GM21717 (cell line): ENCODE results near the gene BRAF.
"Not testable (repeated sequence)": the region's sequence is repeated elsewhere in the genome, so short reads cannot be mapped to it uniquely, and the experiment has no call there.

ENCODE experiments used
- ATAC-seq: cut with Tn5 transposase; IDR thresholded peaks from one replicate; pipeline ENCODE4 v1.9.1; 2021; ENCODE audit warnings: mild to moderate bottlenecking, moderate library complexity; ENCODE audit not compliant: unreplicated experiment

Gene BRAF

DNA sequence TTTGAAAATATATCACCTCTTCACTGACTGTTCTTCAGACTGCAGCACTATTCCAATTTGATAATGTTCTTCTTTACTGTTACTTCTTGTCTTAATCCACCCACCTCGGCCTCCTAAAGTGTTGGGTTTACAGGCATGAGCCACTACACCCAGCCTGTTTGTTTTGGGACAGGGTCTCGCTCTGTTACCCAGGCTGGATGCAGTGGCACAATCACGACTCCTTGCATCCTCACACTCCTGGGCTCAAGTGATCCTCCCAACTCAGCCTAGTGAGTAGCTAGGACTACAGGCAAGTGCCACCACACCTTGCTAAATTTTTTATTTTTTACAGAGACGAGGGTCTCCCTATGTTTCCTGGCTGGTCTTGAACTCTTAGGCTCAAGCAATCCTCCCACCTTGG lies 150.4 kb downstream of the BRAF start:
- ATAC-seq = no peak

DNA sequence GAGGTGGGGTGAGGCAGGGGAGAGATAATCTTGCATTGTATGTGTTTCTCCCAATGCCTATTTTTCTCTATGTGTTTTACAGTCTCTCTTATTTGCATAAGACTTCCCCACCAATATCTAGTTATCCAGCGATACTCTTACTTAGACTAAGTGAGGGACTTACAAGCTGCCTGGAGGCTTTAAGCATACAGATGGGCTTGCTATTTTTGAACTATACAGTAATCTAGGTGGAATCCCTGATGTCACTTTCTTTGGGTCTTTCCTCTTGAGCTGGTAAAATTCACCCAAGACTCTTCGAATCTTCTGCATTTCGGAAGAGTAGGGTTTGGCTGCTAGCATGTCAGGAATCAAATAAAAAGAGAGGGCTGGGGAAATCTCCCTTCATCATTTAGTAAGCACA lies 151.6 kb downstream of the BRAF start:
- no peak for ATAC-seq

GRCh38 chr7:140771826-140772225 lies 152.9 kb downstream of the BRAF start:
- no peak for ATAC-seq

GRCh38 chr7:140769852-140770251 lies 154.9 kb downstream of the BRAF start:
- no peak for ATAC-seq

- ATAC-seq = no peak
Observed at GRCh38 chr7:140767418-140767817, 157.3 kb downstream of the BRAF start.

DNA sequence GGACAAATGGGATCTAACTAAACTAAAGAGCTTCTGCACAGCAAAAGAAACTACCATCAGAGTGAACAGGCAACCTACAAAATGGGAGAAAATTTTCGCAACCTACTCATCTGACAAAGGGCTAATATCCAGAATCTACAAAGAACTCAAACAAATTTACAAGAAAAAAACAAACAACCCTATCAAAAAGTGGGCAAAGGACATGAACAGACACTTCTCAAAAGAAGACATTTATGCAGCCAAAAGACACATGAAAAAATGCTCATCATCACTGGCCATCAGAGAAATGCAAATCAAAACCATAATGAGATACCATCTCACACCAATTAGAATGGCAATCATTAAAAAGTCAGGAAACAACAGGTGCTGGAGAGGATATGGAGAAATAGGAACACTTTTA lies 159.3 kb downstream of the BRAF start:
- ATAC-seq = not testable (repeated sequence)

- ATAC-seq = not testable (repeated sequence)
Observed at GRCh38 chr7:140763166-140763565, 161.6 kb downstream of the BRAF start.

GRCh38 chr7:140761375-140761774 lies 163.4 kb downstream of the BRAF start:
- ATAC-seq = not testable (repeated sequence)

DNA sequence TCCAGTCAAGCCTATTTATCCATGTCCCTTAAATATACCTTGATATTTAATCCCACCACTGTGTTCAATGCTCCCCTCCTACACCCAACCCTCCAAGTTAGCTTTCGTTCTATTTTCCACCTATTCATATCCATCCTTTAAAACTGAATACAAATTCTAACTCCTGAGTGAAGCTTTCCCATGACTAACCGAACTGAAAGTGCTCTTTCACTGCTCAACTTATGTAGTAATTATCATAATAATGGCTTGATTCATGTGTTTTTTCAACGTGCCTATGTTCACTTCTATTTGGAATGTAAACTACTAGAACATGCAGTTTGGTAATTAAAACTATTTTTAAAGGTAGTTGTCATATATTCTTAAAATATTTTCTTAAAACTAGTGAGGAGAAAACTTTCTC lies 170.2 kb downstream of the BRAF start:
- no peak for ATAC-seq

DNA sequence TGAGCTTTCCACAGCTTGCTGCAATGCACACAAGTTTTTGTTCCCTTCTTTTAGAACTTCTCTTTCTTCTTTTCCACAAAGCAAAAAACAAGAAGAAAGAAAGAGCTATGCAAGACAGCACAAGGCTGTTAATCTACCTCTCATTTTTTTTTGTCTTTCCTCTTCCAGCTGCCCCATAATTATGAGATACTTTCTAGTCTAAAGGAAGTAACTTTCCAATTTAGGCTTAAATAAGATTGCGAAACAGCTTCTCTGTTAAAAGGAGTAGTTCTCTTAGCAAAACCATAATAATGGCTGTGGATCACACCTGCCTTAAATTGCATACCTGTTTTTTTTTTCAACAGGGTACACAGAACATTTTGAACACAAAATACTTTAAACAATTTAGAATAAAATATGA lies 172.2 kb downstream of the BRAF start:
- no peak for ATAC-seq

DNA sequence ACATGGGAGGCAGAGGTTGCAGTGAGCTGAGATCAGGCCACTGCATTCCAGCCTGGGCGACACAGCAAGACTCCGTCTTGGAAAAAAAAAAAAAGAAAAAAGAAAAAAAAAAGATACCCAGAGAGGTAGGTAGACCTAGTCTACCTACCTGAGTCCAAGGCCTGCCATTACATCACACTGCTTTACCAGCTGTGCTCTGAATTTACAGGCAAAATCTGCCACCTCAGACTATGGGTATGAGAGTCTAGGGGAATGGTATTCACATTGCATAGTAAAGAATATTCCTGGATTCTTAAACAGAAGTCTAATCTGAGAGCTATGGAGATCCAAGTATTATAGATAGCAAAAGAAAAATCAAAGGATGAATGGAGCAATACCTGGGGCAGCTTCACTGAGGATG lies 178.0 kb downstream of the BRAF start:
- ATAC-seq = no peak

DNA sequence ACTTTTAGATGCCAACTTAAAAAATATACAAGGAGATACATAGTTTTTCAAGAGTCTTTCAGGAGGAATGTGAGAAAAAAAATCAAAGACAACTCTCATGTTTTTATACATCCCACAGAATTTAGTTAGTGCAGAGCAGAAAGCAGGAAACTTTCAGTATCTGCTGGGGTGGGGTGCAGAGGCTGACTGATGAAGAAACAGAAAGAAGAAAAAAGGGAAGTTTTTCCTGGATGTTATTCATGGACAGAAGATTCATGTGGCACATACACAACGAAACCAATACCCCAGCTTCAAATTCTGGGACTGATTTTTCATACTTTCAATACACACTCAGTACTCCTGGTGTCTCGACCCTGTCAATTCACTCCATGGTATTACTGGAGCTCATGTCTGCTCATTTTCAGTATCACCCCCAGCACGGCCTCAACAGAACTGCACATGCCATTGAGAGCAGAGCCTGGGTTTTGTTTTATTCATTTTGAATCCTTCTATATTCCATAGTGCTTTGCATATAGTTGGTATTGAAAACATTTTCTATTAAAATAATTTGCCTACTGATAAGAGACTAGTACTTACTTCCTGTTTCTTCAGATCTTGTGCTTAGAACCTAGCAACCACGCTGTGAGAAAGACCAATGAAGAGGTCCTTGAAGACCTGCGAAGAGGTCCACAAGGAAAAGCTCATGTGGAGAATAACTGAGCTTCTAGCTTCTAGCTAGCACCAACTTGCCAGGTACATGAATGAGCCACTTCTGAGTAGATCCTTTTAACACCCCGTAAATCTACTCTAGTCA lies 179.3 kb downstream of the BRAF start:
- ATAC-seq = no peak

DNA sequence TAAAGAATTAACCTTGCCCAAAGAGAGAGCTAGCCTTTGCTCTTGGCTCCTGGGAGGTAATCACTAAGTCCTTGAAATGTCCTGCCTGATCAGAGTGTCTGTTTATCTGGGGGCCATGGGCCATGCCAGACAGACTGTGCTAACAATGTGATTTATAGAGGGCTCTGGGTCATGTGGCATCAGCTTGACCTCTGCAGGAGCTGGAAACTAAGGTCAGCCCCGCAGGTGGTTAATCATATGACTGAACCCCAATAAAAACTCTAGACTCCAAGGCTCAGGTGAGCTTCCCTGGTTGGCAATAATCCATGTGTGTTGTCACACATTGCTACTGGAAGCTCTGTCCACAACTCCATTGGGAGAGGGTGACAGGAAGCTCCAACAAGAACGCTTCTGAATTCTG lies 180.7 kb downstream of the BRAF start:
- ATAC-seq = no peak

DNA sequence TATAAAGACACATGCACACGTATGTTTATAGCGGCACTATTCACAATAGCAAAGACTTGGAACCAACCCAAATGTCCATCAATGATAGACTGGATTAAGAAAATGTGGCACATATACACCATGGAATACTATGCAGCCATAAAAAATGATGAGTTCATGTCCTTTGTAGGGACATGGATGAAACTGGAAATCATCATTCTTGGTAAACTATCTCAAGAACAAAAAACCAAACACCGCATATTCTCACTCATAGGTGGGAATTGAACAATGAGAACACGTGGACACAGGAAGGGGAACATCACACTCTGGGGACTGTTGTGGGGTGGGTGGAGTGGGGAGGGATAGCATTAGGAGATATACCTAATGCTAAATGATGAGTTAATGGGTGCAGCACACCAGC lies 181.5 kb downstream of the BRAF start:
- ATAC-seq = not testable (repeated sequence)

GRCh38 chr7:140738280-140738679 lies 186.4 kb downstream of the BRAF start:
- no peak for ATAC-seq

DNA sequence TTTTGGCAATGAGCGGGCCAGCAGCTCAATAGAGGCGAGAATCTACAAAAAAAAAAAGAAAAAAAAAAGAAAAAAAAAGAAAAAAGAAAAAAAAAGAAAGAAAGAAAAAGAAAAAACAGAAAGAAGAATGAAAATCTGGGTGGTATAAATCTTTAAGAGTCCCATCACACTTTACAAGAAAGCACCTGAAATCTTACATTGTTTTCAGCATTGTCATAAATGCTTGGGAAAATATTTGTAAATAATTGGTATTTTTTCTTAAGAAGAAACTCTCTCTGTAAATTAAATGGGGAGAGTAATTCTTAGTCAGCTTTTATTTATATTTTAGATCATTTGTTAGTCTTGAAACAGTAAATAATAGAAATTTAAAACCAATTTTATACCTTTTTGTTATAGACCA lies 190.0 kb downstream of the BRAF start:
- ATAC-seq = no peak

DNA sequence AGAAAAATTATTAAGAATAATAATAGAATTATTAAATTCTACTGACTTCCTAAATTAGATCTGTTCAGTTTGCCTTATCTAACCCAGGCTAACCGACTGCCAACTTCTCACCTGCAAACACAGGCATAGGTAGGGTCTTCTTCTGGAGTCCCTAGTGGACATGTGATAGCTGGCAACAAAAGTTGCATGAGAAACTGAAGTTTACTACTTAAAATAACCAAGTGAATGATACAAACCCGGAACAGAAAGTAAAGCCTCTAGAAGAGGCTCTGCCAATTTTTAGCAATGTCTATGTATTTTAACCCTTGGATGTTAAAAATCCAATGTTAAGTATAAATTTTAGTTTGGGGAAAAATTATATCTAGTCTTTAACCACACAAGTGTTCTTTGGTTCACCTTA lies 190.6 kb downstream of the BRAF start:
- ATAC-seq = no peak

- no peak for ATAC-seq
Observed at GRCh38 chr7:140732416-140732815, 192.3 kb downstream of the BRAF start.

- no peak for ATAC-seq
Observed at GRCh38 chr7:140726281-140726680, 198.4 kb downstream of the BRAF start.

GRCh38 chr7:140724706-140725105 lies 200.0 kb downstream of the BRAF start:
- no peak for ATAC-seq

GRCh38 chr7:140723574-140723973 lies 201.2 kb downstream of the BRAF start:
- no peak for ATAC-seq

GRCh38 chr7:140723006-140723405 lies 201.7 kb downstream of the BRAF start:
- no peak for ATAC-seq

GRCh38 chr7:140722254-140722653 lies 202.5 kb downstream of the BRAF start:
- no peak for ATAC-seq
